HG03025 (cell line): Measurements from ENCODE around the gene TDRD15.
"Not testable (repeated sequence)": the region's sequence is repeated elsewhere in the genome, so short reads cannot be mapped to it uniquely, and the experiment has no call there.

ENCODE experiments used
- ATAC-seq: cut with Tn5 transposase; IDR thresholded peaks from one replicate; pipeline ENCODE4 v1.9.1; 2021; ENCODE audit warnings: mild to moderate bottlenecking, moderate library complexity; ENCODE audit not compliant: unreplicated experiment, low FRiP score

Gene TDRD15

GRCh38 chr2:21142149-21142548 lies 18.4 kb downstream of the TDRD15 start:
- no peak for ATAC-seq

GRCh38 chr2:21146638-21147037 lies 22.9 kb downstream of the TDRD15 start:
- ATAC-seq, result no peak

DNA sequence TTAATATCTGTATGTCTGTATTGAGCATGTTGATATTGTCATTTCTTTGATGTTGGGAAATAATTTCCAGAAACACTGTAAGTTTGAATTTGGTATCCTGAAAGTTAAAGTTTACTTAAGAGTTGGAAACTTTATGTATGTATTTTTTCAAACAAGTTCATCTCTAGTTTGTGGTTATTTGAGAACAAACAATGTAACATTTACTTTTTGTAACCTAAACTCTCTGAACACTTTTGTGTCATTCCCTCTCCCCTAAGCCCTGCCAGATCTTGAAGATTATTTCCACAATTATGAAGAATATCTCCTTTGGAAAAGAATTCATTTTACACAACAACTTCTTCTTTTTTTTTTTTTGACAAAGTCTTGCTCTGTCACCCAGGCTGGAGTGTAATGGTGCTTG lies 24.9 kb downstream of the TDRD15 start:
- no peak for ATAC-seq

DNA sequence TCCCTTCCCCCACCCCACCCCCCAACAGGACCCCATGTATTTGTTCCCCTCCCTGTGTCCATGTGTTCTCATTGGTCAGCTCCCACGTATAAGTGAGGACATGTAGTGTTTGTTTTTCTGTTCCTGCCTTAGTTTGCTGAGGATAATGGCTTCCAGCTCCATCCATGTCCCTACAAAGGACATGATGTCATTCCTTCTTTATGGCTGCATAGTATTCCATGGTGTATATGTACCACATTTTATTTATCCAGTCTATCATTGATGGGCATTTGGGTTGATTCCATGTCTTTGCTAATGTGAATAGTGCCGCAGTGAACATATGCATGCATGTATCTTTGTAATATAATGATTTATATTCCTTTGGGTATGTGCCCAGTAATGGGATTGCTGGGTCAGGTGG lies 27.5 kb downstream of the TDRD15 start:
- not testable (repeated sequence) for ATAC-seq

DNA sequence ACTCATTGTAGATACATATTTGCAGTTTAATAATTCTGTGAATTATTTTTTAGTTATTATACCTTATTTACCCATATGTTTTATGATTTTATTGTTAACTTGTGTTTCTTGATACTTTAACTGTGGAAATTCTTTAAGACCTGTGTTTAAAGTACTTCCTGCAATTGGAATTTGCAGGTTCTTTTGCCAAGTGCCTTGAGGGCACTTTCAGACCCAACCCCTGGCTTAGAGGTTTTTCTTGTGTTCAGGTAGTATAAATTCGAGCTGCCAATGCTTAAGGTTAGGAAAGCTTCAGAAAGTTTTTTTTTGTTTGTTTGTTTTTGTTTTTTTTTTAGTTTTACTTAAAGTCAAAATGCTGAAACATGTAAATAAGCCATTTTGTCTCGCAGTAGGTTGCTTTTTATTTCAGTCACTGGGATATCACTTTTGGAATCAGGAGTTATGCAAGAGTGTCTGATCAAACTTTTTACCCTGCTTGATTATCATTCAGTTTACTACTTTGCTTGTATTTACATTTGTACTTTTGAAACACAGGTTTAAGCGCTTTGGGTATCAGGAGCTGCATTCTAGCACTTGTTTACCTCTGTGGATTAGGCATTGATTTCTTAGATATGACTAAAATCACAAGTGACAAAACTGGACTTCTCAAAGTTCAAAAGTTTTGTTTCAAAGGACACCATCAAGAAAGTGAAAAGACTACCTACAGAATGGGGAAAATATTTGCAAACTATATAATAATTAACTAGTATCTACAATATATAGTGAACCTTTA lies 31.8 kb downstream of the TDRD15 start:
- no peak for ATAC-seq

DNA sequence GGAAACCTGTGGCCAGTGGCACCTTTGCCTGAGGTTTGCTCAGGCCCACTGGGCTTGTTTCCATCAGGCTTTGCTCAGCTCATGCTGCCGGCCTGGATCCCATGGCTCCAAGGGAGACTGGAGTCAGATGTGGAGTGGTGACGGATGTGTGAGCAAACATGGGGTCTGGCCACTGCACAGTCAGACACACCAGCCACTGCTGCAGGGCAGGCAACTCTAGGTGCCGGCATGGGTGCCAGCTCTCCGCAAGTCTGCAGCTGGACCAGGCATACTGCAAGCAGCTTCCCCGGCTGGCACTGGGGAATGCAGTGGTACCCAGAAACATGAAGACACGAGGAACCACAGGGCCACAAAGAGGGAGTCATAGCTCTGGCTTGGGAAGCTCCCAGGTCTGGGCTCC lies 37.4 kb downstream of the TDRD15 start:
- ATAC-seq, result no peak

DNA sequence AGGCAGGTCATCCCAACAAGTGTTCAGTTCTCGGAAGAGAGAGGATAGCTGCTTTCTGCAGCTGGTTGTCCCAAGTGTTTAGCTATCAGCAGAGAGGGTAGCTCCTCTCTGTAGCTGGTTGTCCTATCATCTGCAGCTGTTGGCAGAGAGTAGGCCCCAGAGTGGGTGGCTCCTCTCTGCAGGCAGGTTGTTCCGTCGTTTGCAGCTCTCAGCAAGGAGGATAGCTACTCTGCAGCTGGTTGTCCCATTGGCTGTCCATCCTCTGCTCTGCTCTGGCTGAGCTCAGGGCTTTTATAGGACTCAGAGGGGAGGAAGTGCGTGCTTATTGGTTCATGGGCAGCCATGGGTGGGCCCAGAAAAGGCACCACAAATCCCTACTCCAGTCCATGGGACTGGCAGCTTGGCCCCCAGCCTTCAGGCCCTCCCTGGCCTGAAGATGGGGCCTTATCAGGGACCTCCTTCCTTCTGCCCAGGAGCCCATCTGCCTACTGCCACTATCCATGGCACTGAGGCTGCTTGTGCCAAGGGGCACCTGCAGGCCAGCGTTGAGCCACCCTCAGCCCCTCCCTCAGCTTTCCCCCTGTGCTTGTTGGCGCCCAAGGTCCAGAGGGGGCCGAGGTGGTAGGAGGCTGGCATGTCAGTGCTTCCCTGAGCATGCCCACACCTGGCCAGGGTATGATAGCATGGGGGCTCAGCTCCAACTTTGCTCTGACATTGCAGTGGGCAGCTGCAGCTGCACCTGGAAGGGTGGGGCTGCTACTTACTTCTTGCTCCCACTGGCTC lies 38.3 kb downstream of the TDRD15 start:
- no peak for ATAC-seq

DNA sequence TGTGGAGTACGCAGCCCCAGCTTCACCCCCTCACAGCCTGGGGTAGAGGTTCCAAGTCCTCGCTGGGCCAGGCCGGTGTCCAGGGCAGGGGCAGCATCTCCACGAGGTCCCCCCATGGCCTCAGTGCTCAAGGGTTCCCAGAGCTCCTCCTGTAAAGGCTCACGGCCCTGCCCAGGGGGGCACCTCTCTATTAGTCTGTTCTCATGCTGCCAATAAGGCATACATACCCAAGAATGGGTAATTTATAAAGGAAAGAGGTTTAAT lies 38.8 kb downstream of the TDRD15 start:
- no peak for ATAC-seq

- no peak for ATAC-seq
Observed at GRCh38 chr2:21163213-21163612, 39.4 kb downstream of the TDRD15 start.

GRCh38 chr2:21165350-21165749 lies 41.6 kb downstream of the TDRD15 start:
- no peak for ATAC-seq

DNA sequence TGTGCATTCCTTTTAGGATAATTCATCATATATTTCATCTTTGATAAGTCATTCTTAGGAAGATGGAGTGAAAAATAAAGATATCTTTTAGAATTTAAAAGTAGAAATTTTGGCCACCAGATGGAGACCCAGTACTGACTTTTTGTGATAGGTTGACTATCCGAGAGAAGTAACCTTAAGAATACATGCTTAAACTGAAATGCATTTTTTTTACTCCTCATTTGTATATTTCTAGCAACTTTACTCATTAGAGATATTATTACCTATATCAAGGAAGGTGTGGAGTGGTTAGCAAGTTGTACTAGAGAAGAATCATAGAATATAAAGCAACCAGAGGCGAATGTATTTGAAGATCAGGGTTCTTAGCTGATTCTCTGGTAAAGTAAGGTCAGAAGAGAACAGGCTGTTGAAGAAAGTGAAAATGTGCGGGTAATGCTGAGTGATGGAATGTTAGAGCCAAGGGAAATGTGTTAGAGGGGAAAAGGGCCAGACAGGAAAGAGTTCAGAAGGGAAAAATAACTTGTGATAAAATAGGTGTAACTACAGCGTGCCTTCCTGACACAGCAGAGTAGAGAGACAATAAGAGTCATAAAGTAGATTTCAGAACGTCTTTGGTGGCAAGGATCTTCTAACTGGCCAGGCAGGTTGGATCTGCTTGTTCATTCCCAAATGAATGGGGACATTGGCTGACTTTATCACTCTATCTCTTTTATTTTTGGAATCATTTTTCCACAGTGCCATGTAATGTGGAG lies 52.3 kb downstream of the TDRD15 start:
- ATAC-seq, result no peak

- ATAC-seq, result no peak
Observed at GRCh38 chr2:21181957-21182356, 58.2 kb downstream of the TDRD15 start.

GRCh38 chr2:21183306-21183705 lies 59.5 kb downstream of the TDRD15 start:
- ATAC-seq, result no peak

- no peak for ATAC-seq
Observed at GRCh38 chr2:21183726-21184125, 60.0 kb downstream of the TDRD15 start.

DNA sequence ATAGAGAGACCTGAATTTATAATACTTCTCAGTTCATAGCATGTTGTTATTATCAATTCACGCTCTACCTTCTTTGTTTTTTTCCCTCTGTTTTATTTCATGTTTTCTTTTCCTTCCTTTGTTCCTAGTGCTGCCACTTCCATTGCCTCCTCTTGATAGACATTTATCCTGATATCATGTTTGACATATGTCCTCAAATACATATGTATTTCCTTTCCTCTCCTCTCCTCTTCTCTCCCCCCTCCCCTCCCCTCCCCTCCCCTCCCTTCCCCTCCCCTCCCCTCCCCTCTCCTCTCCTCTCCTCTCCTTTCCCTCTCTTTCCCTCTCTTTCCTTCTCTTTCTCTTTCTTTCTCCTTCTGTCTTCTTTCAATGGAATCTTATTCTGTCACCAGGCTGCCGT lies 67.8 kb downstream of the TDRD15 start:
- ATAC-seq, result no peak
